ENCODE results near the gene EPO.

Gene EPO

DNA sequence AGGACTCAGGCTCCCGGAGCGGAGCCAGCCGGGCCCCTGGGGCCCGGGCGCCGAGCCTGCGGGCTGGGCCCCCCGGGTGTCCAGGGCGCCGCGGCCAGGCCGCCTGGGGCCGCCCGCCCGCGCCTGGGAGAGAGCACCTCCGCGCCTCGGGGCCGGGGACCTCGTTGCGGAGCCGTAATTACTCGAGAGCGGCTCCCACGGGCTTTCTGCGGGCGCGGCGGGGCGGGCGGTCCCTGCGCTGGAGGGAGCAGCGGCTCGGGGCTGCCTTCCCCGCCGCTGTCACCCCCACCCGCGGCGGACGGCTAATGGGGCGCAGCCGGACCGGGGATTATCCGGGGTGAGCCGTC lies 45.2 kb upstream of the EPO start:
- Histone ChIP-seq H3K79me1 (ENCODE audit: low read length) (peaks cover 5% of the 10 kb centered on the region), H2BK15ac (replicated peaks; ENCODE audit: low read depth) (no peak overlapping the region), H3K27me3 (ENCODE audit: insufficient read depth, low read length, poor library complexity) (no peaks in the 10 kb centered on the region), H4K8ac (ENCODE audit: low read depth, low read length) (no peak overlapping the region), H3K56ac (ENCODE audit: low read length) (peak overlapping the region; percentile 94), H3K4me1 (ENCODE audit: control insufficient read depth, low read depth, low read length) (no peaks in the 10 kb centered on the region), H3K4me2 (ENCODE audit: low read length) (peak overlapping the region; percentile 97), H2AK5ac (ENCODE audit: low read length) (no peak overlapping the region), H4K5ac (ENCODE audit: low read length) (no peak overlapping the region), H3K18ac (ENCODE audit: low read length) (no peak overlapping the region), H3K36me3 (ENCODE audit: control insufficient read depth, insufficient read depth, low read length) (peaks cover 4% of the 10 kb centered on the region), H3K23ac (ENCODE audit: low read length) (no peak overlapping the region), H3K4me3 (ENCODE audit: low read length) (peak overlapping the region; percentile 74), H2BK5ac (ENCODE audit: low read length) (no peak overlapping the region), H2BK120ac (ENCODE audit: low read depth, low read length) (no peak overlapping the region), H3K79me2 (ENCODE audit: control insufficient read depth, insufficient read depth, low read length) (peaks cover 4% of the 10 kb centered on the region), H3K27ac (ENCODE audit: low read depth, low read length) (no peak overlapping the region), H3K9ac (ENCODE audit: low read length) (peak overlapping the region; percentile 90), H3K4ac (ENCODE audit: low read depth, low read length) (no peak overlapping the region)
- WGBS (ENCODE audit: extremely low coverage, insufficient coverage, low lambda C conversion rate), result no CpG with 5 or more reads among the region's 46 CpGs
- DNase-seq, result no peak

GRCh38 chr7:100675581-100676350 lies 44.5 kb upstream of the EPO start:
- Histone ChIP-seq H3K36me3 (ENCODE audit: control insufficient read depth, insufficient read depth, low read length) (peaks cover 9% of the 10 kb centered on the region), H3K27ac (ENCODE audit: low read depth, low read length) (no peak overlapping the region), H3K4me2 (ENCODE audit: low read length) (peak overlapping the region; percentile 38), H3K79me2 (ENCODE audit: control insufficient read depth, insufficient read depth, low read length) (peaks cover 4% of the 10 kb centered on the region), H4K5ac (ENCODE audit: low read length) (no peak overlapping the region), H2BK15ac (replicated peaks; ENCODE audit: low read depth) (no peak overlapping the region), H2BK5ac (ENCODE audit: low read length) (no peak overlapping the region), H3K9ac (ENCODE audit: low read length) (peak overlapping the region; percentile 46), H3K56ac (ENCODE audit: low read length) (peak overlapping the region; percentile 18), H3K4ac (ENCODE audit: low read depth, low read length) (peak overlapping the region; percentile 64), H3K4me3 (ENCODE audit: low read length) (peak overlapping the region; percentile 56), H3K23ac (ENCODE audit: low read length) (no peak overlapping the region), H3K27me3 (ENCODE audit: insufficient read depth, low read length, poor library complexity) (no peaks in the 10 kb centered on the region), H3K79me1 (ENCODE audit: low read length) (peaks cover 5% of the 10 kb centered on the region), H2BK120ac (ENCODE audit: low read depth, low read length) (no peak overlapping the region), H3K18ac (ENCODE audit: low read length) (peak overlapping the region; percentile 16), H4K8ac (ENCODE audit: low read depth, low read length) (no peak overlapping the region), H2AK5ac (ENCODE audit: low read length) (no peak overlapping the region), H3K4me1 (ENCODE audit: control insufficient read depth, low read depth, low read length) (no peaks in the 10 kb centered on the region)
- no CpG with 5 or more reads among the region's 59 CpGs for WGBS (ENCODE audit: extremely low coverage, insufficient coverage, low lambda C conversion rate)
- DNase-seq, result peak; percentile 78

GRCh38 chr7:100676501-100677306 lies 43.6 kb upstream of the EPO start:
- Histone ChIP-seq H3K56ac (ENCODE audit: low read length) (no peak overlapping the region), H3K4me3 (ENCODE audit: low read length) (no peak overlapping the region), H3K23ac (ENCODE audit: low read length) (no peak overlapping the region), H3K36me3 (ENCODE audit: control insufficient read depth, insufficient read depth, low read length) (peaks cover 9% of the 10 kb centered on the region), H4K5ac (ENCODE audit: low read length) (no peak overlapping the region), H3K18ac (ENCODE audit: low read length) (no peak overlapping the region), H2BK5ac (ENCODE audit: low read length) (no peak overlapping the region), H2BK120ac (ENCODE audit: low read depth, low read length) (no peak overlapping the region), H3K79me1 (ENCODE audit: low read length) (peaks cover 5% of the 10 kb centered on the region), H2BK15ac (replicated peaks; ENCODE audit: low read depth) (no peak overlapping the region), H3K4me2 (ENCODE audit: low read length) (no peak overlapping the region), H3K27ac (ENCODE audit: low read depth, low read length) (no peak overlapping the region), H3K79me2 (ENCODE audit: control insufficient read depth, insufficient read depth, low read length) (peaks cover 4% of the 10 kb centered on the region), H3K27me3 (ENCODE audit: insufficient read depth, low read length, poor library complexity) (no peaks in the 10 kb centered on the region), H3K9ac (ENCODE audit: low read length) (no peak overlapping the region), H3K4me1 (ENCODE audit: control insufficient read depth, low read depth, low read length) (no peaks in the 10 kb centered on the region), H4K8ac (ENCODE audit: low read depth, low read length) (no peak overlapping the region), H2AK5ac (ENCODE audit: low read length) (no peak overlapping the region), H3K4ac (ENCODE audit: low read depth, low read length) (no peak overlapping the region)
- DNase-seq, result no peak
- WGBS (ENCODE audit: extremely low coverage, insufficient coverage, low lambda C conversion rate), result no CpG with 5 or more reads among the region's 23 CpGs

GRCh38 chr7:100677308-100678267 lies 42.7 kb upstream of the EPO start:
- H3K4me3 ChIP-seq (ENCODE audit: low read length), result no peak overlapping the region
- H3K23ac ChIP-seq (ENCODE audit: low read length), result no peak overlapping the region
- no peaks in the 10 kb centered on the region for H3K4me1 ChIP-seq (ENCODE audit: control insufficient read depth, low read depth, low read length)
- no peak overlapping the region for H2AK5ac ChIP-seq (ENCODE audit: low read length)
- H4K5ac ChIP-seq (ENCODE audit: low read length), result no peak overlapping the region
- no peak overlapping the region for H3K4ac ChIP-seq (ENCODE audit: low read depth, low read length)
- no peak overlapping the region for H2BK120ac ChIP-seq (ENCODE audit: low read depth, low read length)
- H3K79me2 ChIP-seq (ENCODE audit: control insufficient read depth, insufficient read depth, low read length), result peaks cover 4% of the 10 kb centered on the region
- no peak overlapping the region for H3K9ac ChIP-seq (ENCODE audit: low read length)
- no peaks in the 10 kb centered on the region for H3K27me3 ChIP-seq (ENCODE audit: insufficient read depth, low read length, poor library complexity)
- H3K4me2 ChIP-seq (ENCODE audit: low read length), result no peak overlapping the region
- no peak overlapping the region for H2BK15ac ChIP-seq (replicated peaks; ENCODE audit: low read depth)
- H2BK5ac ChIP-seq (ENCODE audit: low read length), result no peak overlapping the region
- no peak overlapping the region for H3K27ac ChIP-seq (ENCODE audit: low read depth, low read length)
- DNase-seq, result no peak
- H3K79me1 ChIP-seq (ENCODE audit: low read length), result peaks cover 5% of the 10 kb centered on the region
- peaks cover 9% of the 10 kb centered on the region for H3K36me3 ChIP-seq (ENCODE audit: control insufficient read depth, insufficient read depth, low read length)
- no CpG with 5 or more reads among the region's 36 CpGs for WGBS (ENCODE audit: extremely low coverage, insufficient coverage, low lambda C conversion rate)
- no peak overlapping the region for H3K56ac ChIP-seq (ENCODE audit: low read length)
- H4K8ac ChIP-seq (ENCODE audit: low read depth, low read length), result no peak overlapping the region
- H3K18ac ChIP-seq (ENCODE audit: low read length), result no peak overlapping the region

DNA sequence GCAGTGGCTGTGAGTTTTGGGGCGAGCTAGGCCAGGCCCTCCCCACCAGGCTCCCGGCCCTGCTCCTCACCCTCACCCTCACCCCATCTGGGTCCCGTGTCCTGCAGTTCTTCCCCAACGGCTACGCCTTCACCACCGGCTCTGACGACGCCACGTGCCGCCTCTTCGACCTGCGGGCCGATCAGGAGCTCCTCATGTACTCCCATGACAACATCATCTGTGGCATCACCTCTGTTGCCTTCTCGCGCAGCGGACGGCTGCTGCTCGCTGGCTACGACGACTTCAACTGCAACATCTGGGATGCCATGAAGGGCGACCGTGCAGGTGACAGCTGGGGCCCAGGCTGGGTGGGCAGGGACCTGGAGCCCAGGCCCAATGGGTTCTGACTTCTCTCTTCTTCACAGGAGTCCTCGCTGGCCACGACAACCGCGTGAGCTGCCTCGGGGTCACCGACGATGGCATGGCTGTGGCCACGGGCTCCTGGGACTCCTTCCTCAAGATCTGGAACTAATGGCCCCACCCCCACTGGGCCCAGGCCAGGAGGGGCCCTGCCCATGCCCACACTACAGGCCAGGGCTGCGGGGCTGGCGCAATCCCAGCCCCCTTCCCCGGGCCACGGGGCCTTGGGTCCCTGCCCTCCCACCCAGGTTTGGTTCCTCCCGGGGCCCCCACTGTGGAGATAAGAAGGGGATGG lies 41.8 kb upstream of the EPO start:
- no peak overlapping the region for H3K27ac ChIP-seq (ENCODE audit: low read depth, low read length)
- H2AK5ac ChIP-seq (ENCODE audit: low read length), result no peak overlapping the region
- H3K79me1 ChIP-seq (ENCODE audit: low read length), result peaks cover 5% of the 10 kb centered on the region
- H3K79me2 ChIP-seq (ENCODE audit: control insufficient read depth, insufficient read depth, low read length), result peaks cover 4% of the 10 kb centered on the region
- no peak overlapping the region for H3K18ac ChIP-seq (ENCODE audit: low read length)
- no peak overlapping the region for H2BK120ac ChIP-seq (ENCODE audit: low read depth, low read length)
- no peak overlapping the region for H2BK15ac ChIP-seq (replicated peaks; ENCODE audit: low read depth)
- no peak overlapping the region for H3K23ac ChIP-seq (ENCODE audit: low read length)
- H3K4ac ChIP-seq (ENCODE audit: low read depth, low read length), result no peak overlapping the region
- no peak overlapping the region for H4K5ac ChIP-seq (ENCODE audit: low read length)
- peaks cover 13% of the 10 kb centered on the region for H3K36me3 ChIP-seq (ENCODE audit: control insufficient read depth, insufficient read depth, low read length)
- no peak overlapping the region for H3K56ac ChIP-seq (ENCODE audit: low read length)
- H3K4me2 ChIP-seq (ENCODE audit: low read length), result no peak overlapping the region
- H3K27me3 ChIP-seq (ENCODE audit: insufficient read depth, low read length, poor library complexity), result no peaks in the 10 kb centered on the region
- H3K4me3 ChIP-seq (ENCODE audit: low read length), result no peak overlapping the region
- DNase-seq, result no peak
- no peaks in the 10 kb centered on the region for H3K4me1 ChIP-seq (ENCODE audit: control insufficient read depth, low read depth, low read length)
- H3K9ac ChIP-seq (ENCODE audit: low read length), result no peak overlapping the region
- no peak overlapping the region for H4K8ac ChIP-seq (ENCODE audit: low read depth, low read length)
- no CpG with 5 or more reads among the region's 35 CpGs for WGBS (ENCODE audit: extremely low coverage, insufficient coverage, low lambda C conversion rate)
- H2BK5ac ChIP-seq (ENCODE audit: low read length), result no peak overlapping the region
